Gastrocnemius medialis (tissue), 4 donors: ENCODE results near the gene PNMA6F. TPM values are rescaled to one million over a fixed set of nuclear protein-coding genes. Genes with fewer than 3 reads are reported as not detected.
"Not testable (repeated sequence)": the region's sequence is repeated elsewhere in the genome, so short reads cannot be mapped to it uniquely, and the experiment has no call there.

ENCODE experiments used
- ATAC-seq, 2 donors: fragments of 150-250 bp; one replicate each; pipeline ENCODE4 v1.9.1; 2016
- DNase-seq, 2 donors: peaks; one replicate each; pipeline ENCODE4 v3.0.0-alpha.2; 2019
- H3K27ac ChIP-seq, 4 donors: fragments of 200-600 bp; sonication (generic); 1 replicate in 1 of 4; 2 replicates in 3 of 4; pipeline ENCODE4 v1.5.1; 2016 to 2018; ENCODE audit warnings: mild to moderate bottlenecking in 2 of 4, moderate library complexity in 1 of 4
- H3K27me3 ChIP-seq, 3 donors: fragments of 200-600 bp; sonication (generic) in 2 of 3; 1 replicate in 1 of 3; 2 replicates in 2 of 3; pipeline versions ENCODE4 v1.5.1 to v1.6.0; 2016 to 2019; ENCODE audit warnings: mild to moderate bottlenecking in 1 of 3, moderate library complexity in 1 of 3
- H3K36me3 ChIP-seq, 2 donors: fragments of 200-600 bp; sonication (generic) in 1 of 2; one replicate each; pipeline ENCODE4 v1.5.1; 2017 to 2018
- H3K4me1 ChIP-seq, 2 donors: fragments of 200-600 bp; sonication (generic) in 1 of 2; one replicate each; pipeline ENCODE4 v1.5.1; 2016 to 2017; ENCODE audit warnings: mild to moderate bottlenecking in 2 of 2
- H3K4me3 ChIP-seq, 4 donors: fragments of 200-600 bp; sonication (generic) in 3 of 4; 1 replicate in 1 of 4; 2 replicates in 3 of 4; pipeline ENCODE4 v1.5.1; 2016 to 2019; ENCODE audit warnings: mild to moderate bottlenecking in 2 of 4
- H3K9me3 ChIP-seq, 3 donors: fragments of 200-600 bp; sonication (generic) in 2 of 3; 1 replicate in 1 of 3; 2 replicates in 2 of 3; pipeline ENCODE4 v1.5.1; 2016 to 2019
- POLR2A ChIP-seq, 2 donors: fragments of 450-650 bp; IDR thresholded peaks; one replicate each; pipeline ENCODE4 v1.6.1; 2017; ENCODE audit warnings: antibody characterized with exemption in 2 of 2, mild to moderate bottlenecking in 2 of 2, moderate library complexity in 2 of 2
- in situ Hi-C, 4 donors: fragments of 200-750 bp; cut with MboI; loops; one replicate each; pipeline versions ENCODE4 v1.15.0 to v1.8.0; 2017; ENCODE audit warnings: low sequenced_read_pairs in 4 of 4
- intact Hi-C: fragments of 100-400 bp; cut with DNase I; formaldehyde crosslinking; loops from one replicate; pipeline ENCODE4 v1.15.1; 2023; ENCODE audit warnings: low total_unique reads
- total RNA-seq, 4 donors: library from RNA; depleted of rRNA; stranded (reverse); fragments of >200 nt; gene quantifications; one replicate each; pipeline versions ENCODE4 v1.1.0 to v1.2.3, GENCODE V29; 2016
- TF ChIP-seq, protein P1 (sequence below), 5 experiments: fragments of 450-650 bp in 3 of 5; fragments of 200-600 bp in 2 of 5; sonication (generic) in 2 of 5; IDR thresholded peaks in 4 of 5; conservative IDR thresholded peaks in 1 of 5; 1 replicate in 4 of 5; 2 replicates in 1 of 5; pipeline ENCODE4 v1.5.1; 2016 to 2019; ENCODE audit warnings: antibody characterized with exemption in 5 of 5, mild to moderate bottlenecking in 3 of 5, moderate library complexity in 3 of 5

The PNMA6F gene
- total RNA-seq, 4 donors from 2014 or later = not detected

DNA sequence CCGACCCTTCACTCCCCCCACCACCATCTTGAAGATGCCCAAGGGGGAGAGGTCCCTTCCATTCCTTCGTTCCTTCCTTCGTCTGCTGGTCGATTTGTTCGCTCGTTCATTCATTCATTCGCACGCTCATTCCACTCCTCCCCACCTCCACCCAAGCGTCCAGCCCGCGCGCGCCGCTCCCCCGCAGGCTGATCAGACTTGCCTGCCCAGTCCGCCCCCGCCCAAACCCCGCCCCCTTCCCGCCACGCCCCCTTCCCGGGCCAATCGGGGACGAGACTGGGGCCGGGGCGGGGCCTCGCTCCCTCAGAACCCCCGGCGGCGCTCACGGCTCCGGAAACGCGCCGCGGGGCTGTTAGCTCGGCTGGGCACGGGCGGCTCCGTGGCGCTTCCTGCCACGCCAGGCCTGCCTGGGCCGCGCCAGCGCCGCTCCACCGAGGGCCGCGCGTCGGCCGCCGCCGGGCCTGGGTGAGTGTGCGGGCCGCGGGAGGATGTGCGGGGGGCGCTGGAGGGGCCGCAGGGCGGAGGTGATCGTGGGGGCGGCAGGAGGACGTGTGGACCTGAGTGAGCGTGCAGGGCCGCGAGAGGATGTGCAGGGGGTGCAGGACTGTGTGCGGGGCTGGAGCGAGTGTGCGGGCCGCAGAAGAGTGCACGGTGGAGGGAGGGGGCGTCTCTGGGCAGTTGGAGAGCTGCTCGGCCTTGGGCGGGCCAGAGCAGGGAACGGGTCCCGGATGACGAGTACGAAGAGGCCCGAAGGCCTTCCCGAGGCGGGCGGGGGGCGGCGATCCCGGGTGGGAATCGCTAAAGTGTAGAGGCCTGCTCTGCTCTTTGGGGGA lies 12.5 kb upstream of the PNMA6F start, which contains the start of gene ZNF275:
TSS of gene ZNF275 (plus strand) at position 333 of the 833 bp plus-strand sequence. CDS start 2,527 bp downstream, outside the sequence.
- Histone ChIP-seq H3K27me3 (no peaks in the 10 kb centered on the region), H3K4me1 (peaks cover 0 to 4% of the 10 kb centered on the region in 2 donors), H3K36me3 (no peaks in the 10 kb centered on the region), H3K9me3 (no peaks in the 10 kb centered on the region), H3K27ac (peak within 1 kb of the TSS; percentile 62 to 71 (median 64)), H3K4me3 (peak within 1 kb of the TSS; percentile 60 to 74 (median 66))
- intact Hi-C loops = loop anchor here (2.0 kb wide), 1 partner anchor 393 kb away; no protein-coding TSS in a partner anchor
- TF ChIP-seq, protein P1, sequence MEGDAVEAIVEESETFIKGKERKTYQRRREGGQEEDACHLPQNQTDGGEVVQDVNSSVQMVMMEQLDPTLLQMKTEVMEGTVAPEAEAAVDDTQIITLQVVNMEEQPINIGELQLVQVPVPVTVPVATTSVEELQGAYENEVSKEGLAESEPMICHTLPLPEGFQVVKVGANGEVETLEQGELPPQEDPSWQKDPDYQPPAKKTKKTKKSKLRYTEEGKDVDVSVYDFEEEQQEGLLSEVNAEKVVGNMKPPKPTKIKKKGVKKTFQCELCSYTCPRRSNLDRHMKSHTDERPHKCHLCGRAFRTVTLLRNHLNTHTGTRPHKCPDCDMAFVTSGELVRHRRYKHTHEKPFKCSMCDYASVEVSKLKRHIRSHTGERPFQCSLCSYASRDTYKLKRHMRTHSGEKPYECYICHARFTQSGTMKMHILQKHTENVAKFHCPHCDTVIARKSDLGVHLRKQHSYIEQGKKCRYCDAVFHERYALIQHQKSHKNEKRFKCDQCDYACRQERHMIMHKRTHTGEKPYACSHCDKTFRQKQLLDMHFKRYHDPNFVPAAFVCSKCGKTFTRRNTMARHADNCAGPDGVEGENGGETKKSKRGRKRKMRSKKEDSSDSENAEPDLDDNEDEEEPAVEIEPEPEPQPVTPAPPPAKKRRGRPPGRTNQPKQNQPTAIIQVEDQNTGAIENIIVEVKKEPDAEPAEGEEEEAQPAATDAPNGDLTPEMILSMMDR (IDR thresholded peaks at IDR 0.05 in 4 of 5, conservative IDR thresholded peaks at IDR 0.05 in 1 of 5) = no peak
- peak; percentile 46 to 51 for TF ChIP-seq POLR2A (IDR thresholded peaks at IDR 0.05)
- in situ Hi-C loops = loop anchor here in 1 of 4 donors (25.0 kb wide), 1 partner anchor 372 kb away; no protein-coding TSS in a partner anchor
- ATAC-seq = peak; percentile 94
- peak; percentile 45 to 69 for DNase-seq

DNA sequence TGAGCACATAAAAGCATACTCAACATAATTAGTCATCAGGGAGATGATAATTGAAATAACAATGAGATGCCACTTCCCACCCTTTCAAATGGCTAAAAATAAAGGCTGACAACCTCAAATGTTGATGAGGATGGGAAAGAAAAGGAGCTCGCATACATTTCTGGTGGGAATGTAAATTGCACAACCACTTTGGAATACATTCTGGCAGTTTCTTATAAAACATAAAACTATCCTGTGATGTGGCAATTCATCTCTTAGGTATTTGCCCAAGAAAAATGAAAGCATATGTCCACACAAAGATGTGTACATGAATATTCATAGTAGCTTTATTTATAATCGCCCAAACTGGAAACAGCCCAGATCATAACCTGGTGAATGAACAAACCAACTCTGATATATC lies 11.7 kb upstream of the PNMA6F start:
- Histone ChIP-seq H3K27ac (no peak overlapping the region), H3K27me3 (no peaks in the 10 kb centered on the region), H3K36me3 (no peaks in the 10 kb centered on the region), H3K4me3 (peak overlapping the region in 3 of 4 donors; percentile 48 to 70 (median 63)), H3K4me1 (peaks cover 0 to 4% of the 10 kb centered on the region in 2 donors), H3K9me3 (no peaks in the 10 kb centered on the region)
- ATAC-seq (no peak), DNase-seq (no peak)
- in situ Hi-C loops = loop anchor here in 1 of 4 donors (25.0 kb wide), 1 partner anchor 371 kb away; no protein-coding TSS in a partner anchor
- TF ChIP-seq POLR2A (IDR thresholded peaks at IDR 0.05) = no peak
- TF ChIP-seq, protein P1 (IDR thresholded peaks at IDR 0.05 in 4 of 5, conservative IDR thresholded peaks at IDR 0.05 in 1 of 5) = no peak
- intact Hi-C loops = loop anchor here (2.0 kb wide), 1 partner anchor 392 kb away; no protein-coding TSS in a partner anchor

DNA sequence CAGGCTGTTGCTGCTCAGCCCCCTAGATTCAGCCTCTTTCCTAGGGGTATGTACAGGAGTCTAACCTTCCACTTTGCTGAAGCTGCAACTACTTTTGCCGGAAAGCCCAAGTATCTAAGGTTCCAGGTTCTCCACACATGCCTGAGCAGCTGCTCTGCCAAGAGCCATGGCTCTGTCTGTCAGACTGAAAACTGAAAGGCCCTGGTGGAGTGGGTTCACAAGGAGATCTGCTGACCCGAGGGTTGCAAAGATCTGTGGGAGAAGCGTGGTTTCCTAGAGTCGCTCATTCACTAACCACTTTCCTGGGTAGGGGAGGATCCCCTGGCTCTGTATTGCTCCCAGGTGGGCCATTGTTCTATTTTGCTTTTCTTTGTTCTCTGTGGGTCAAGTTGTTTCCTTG lies 6.0 kb upstream of the PNMA6F start:
- peaks cover 0 to 10% (median 5%) of the 10 kb centered on the region in 3 donors for H3K27me3 ChIP-seq
- no peak overlapping the region for H3K27ac ChIP-seq
- intact Hi-C loops (no loop called here), in situ Hi-C loops (loop anchor here in 1 of 4 donors (25.0 kb wide), 1 partner anchor 365 kb away; no protein-coding TSS in a partner anchor)
- TF ChIP-seq POLR2A (IDR thresholded peaks at IDR 0.05) = no peak
- TF ChIP-seq, protein P1 (IDR thresholded peaks at IDR 0.05 in 4 of 5, conservative IDR thresholded peaks at IDR 0.05 in 1 of 5) = no peak
- H3K4me3 ChIP-seq = no peak overlapping the region
- no peaks in the 10 kb centered on the region for H3K36me3 ChIP-seq
- H3K9me3 ChIP-seq = no peaks in the 10 kb centered on the region
- H3K4me1 ChIP-seq = no peaks in the 10 kb centered on the region
- ATAC-seq = no peak
- no peak for DNase-seq

DNA sequence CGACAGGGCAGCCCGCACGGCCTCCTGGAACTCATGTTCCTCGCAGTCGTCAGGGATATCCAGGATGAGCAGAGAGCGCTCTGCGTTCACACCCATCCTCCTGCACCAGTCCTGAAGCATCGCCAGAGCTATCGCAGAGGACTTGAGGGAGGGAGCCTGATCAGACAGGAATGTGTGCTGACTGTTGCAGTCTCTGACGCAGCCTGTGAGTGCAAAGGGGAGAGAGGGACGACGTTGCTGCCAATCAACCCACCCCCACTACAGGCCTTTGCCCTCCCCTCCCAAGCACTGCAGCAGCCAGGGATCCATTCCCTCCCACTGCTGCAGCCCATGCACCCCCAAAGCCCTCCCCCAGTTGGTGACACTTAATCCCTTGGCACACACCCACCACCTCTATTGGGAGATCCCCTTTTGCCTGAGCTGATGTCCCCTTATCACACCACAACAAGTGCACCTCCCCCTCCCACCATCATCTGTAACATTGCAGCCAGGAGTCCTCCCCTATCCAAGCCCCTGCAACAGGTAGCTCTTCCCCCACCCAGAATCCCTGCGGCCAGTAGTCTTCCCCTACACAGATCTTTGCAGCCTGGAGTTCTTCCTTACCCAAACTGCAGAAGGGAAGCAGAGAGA lies 897 bp downstream of the PNMA6F start:
- ATAC-seq (no peak), DNase-seq (no peak)
- intact Hi-C loops (no loop called here), in situ Hi-C loops (no loop called here)
- Histone ChIP-seq H3K36me3 (no peaks in the 10 kb centered on the region), H3K27ac (no peak overlapping the region), H3K27me3 (peaks cover 0 to 16% (median 0%) of the 10 kb centered on the region in 3 donors), H3K9me3 (no peaks in the 10 kb centered on the region), H3K4me3 (no peak overlapping the region), H3K4me1 (no peaks in the 10 kb centered on the region)
- TF ChIP-seq POLR2A (IDR thresholded peaks at IDR 0.05) = no peak
- TF ChIP-seq, protein P1 (IDR thresholded peaks at IDR 0.05 in 4 of 5, conservative IDR thresholded peaks at IDR 0.05 in 1 of 5) = no peak

DNA sequence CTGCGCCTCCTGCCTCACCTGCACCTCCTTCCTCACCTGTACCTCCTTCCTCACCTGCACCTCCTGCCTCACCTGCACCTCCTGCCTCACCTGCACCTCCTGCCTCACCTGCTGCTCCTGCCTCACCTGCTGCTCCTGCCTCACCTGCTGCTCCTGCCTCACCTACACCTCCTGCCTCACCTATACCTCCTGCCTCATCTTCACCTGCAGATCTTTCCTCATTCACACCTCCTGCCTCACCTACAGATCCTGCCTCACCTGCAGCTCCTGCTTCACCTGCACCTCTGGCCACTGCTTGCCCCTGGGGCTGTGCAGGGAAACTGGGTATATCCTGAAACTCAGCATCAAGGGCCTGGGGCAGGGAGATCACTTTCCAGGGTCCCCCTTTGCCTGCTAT lies 1.5 kb downstream of the PNMA6F start:
- H3K4me3 ChIP-seq, H3K9me3 ChIP-seq, DNase-seq, in situ Hi-C loops, intact Hi-C loops, H3K36me3 ChIP-seq, H3K4me1 ChIP-seq, ATAC-seq, H3K27ac ChIP-seq: not testable (repeated sequence)
- H3K27me3 ChIP-seq = peaks cover 0 to 14% (median 0%) of the 10 kb centered on the region in 3 donors
